ENCODE results near the gene KCNQ1. TPM values are rescaled to one million over a fixed set of nuclear protein-coding genes. Genes with fewer than 3 reads are reported as not detected.

The KCNQ1 gene
- total RNA-seq, 1 experiment from 2014 or later: not detected

DNA sequence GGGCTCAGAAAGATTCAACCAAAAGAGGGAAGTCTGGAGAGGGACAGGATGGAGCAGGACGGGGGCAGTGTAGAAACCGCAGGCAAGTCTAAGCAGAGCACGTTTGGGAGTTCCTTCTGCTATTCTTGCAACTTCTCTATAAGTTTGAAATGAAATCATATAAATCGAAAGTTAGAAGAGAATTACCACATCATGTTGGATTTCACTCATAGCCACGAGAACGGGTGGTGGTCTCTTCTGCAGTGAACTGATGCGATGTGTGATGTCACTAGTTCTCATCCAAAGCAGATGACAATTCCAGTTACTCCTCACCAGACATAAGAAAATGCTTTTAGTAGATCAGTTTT, 36.0 kb downstream of the KCNQ1 start:
- Mint-ChIP-seq H3K27ac (ENCODE audit: low read depth, unreplicated experiment) (no peak overlapping the region), H3K4me3 (ENCODE audit: unreplicated experiment) (no peak overlapping the region), H3K4me1 (ENCODE audit: insufficient read depth, unreplicated experiment) (no peaks in the 10 kb centered on the region), H3K27me3 (ENCODE audit: insufficient read depth, unreplicated experiment) (peaks cover 41% of the 10 kb centered on the region), H3K9me3 (ENCODE audit: unreplicated experiment) (peaks cover 19% of the 10 kb centered on the region), H3K36me3 (ENCODE audit: insufficient read depth, unreplicated experiment) (no peaks in the 10 kb centered on the region)
- intact Hi-C loops (cut with micrococcal nuclease): no loop called here
- TF ChIP-seq, protein P1, sequence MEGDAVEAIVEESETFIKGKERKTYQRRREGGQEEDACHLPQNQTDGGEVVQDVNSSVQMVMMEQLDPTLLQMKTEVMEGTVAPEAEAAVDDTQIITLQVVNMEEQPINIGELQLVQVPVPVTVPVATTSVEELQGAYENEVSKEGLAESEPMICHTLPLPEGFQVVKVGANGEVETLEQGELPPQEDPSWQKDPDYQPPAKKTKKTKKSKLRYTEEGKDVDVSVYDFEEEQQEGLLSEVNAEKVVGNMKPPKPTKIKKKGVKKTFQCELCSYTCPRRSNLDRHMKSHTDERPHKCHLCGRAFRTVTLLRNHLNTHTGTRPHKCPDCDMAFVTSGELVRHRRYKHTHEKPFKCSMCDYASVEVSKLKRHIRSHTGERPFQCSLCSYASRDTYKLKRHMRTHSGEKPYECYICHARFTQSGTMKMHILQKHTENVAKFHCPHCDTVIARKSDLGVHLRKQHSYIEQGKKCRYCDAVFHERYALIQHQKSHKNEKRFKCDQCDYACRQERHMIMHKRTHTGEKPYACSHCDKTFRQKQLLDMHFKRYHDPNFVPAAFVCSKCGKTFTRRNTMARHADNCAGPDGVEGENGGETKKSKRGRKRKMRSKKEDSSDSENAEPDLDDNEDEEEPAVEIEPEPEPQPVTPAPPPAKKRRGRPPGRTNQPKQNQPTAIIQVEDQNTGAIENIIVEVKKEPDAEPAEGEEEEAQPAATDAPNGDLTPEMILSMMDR (IDR thresholded peaks at IDR 0.05; ENCODE audit: unreplicated experiment): no peak
- BruUV-seq (replicated peaks): no TSS peak
- ChIA-PET CTCF (interaction anchor here (0.6 kb wide), 1 partner anchor 325 kb away, joined by 3 read pairs; no protein-coding TSS in a partner anchor), POLR2A (interaction anchor here (1.3 kb wide), 1 partner anchor 33 kb away, joined by 3 read pairs; no protein-coding TSS in a partner anchor)
- no peak for DNase-seq (ENCODE audit: unreplicated experiment)

DNA sequence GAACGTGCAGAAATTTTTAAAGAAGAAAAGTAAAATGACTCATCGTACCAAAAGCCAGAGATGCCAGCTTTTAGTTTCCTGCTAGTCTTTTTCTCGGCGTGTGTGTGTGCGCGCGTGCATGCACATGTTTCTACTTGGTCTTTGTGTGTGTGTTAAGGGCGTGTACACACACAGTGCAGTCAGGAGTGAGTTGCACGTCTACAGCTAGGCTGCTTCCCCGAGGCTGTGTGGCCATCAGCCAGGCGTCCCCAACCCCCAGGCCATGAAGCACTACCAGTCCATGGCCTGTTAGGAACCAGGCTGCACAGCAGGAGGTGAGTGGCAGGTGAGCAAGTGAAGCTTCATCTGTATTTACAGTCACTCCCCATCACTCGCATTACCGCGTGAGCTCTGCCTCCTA, 36.4 kb downstream of the KCNQ1 start:
- ChIA-PET CTCF (interaction anchor here (0.6 kb wide), 1 partner anchor 325 kb away, joined by 3 read pairs; no protein-coding TSS in a partner anchor), POLR2A (no interaction called here)
- Mint-ChIP-seq H3K27ac (ENCODE audit: low read depth, unreplicated experiment) (no peak overlapping the region), H3K36me3 (ENCODE audit: insufficient read depth, unreplicated experiment) (no peaks in the 10 kb centered on the region), H3K27me3 (ENCODE audit: insufficient read depth, unreplicated experiment) (peaks cover 37% of the 10 kb centered on the region), H3K4me3 (ENCODE audit: unreplicated experiment) (no peak overlapping the region), H3K4me1 (ENCODE audit: insufficient read depth, unreplicated experiment) (no peaks in the 10 kb centered on the region), H3K9me3 (ENCODE audit: unreplicated experiment) (peaks cover 20% of the 10 kb centered on the region)
- no peak for DNase-seq (ENCODE audit: unreplicated experiment)
- TF ChIP-seq, protein P1 (IDR thresholded peaks at IDR 0.05; ENCODE audit: unreplicated experiment): no peak
- no TSS peak for BruUV-seq (replicated peaks)
- intact Hi-C loops (cut with micrococcal nuclease): no loop called here

DNA sequence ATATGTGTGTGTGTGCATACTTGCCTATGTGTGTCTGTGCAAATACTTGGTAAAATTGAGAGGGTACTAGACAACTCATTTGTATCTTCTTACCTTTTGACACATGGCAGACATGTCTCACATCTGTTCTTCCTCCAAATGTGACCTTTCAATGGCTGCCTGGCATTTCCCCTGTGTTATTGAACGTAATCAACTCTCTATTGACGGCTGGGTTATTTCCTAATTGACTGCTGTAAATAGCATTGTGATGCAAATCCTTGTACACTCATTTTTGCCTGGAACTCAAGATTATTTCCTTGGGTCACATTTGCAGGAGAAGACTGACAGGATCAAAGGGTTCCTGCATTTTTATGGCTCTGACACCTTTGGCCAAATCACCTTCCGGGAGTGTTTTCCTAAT, 37.4 kb downstream of the KCNQ1 start:
- Mint-ChIP-seq H3K4me1 (ENCODE audit: insufficient read depth, unreplicated experiment) (no peaks in the 10 kb centered on the region), H3K27ac (ENCODE audit: low read depth, unreplicated experiment) (no peak overlapping the region), H3K36me3 (ENCODE audit: insufficient read depth, unreplicated experiment) (no peaks in the 10 kb centered on the region), H3K9me3 (ENCODE audit: unreplicated experiment) (peaks cover 20% of the 10 kb centered on the region), H3K4me3 (ENCODE audit: unreplicated experiment) (no peak overlapping the region), H3K27me3 (ENCODE audit: insufficient read depth, unreplicated experiment) (peaks cover 31% of the 10 kb centered on the region)
- no peak for DNase-seq (ENCODE audit: unreplicated experiment)
- no TSS peak for BruUV-seq (replicated peaks)
- CTCF ChIA-PET: no interaction called here
- POLR2A ChIA-PET: no interaction called here
- TF ChIP-seq, protein P1 (IDR thresholded peaks at IDR 0.05; ENCODE audit: unreplicated experiment): no peak
- intact Hi-C loops (cut with micrococcal nuclease): no loop called here

DNA sequence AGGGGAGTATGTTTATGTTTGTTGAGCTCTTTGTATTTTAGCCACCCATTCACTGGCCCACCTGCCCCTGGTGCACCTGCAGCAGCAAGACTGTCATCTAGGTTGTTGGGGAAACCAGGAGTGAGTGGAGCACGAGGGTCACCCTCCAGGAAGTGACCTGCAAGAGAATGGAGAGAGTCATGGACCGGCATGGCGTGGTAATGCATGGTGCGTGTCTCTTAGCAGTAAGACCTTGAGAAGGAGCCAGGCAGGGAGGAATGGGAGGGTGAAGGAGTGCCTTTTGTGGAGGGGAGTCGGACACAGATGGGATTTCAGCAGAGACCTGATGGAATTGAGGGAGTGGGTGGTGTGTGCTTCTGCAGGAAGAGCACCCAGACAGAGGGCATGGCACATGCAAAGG, 37.9 kb downstream of the KCNQ1 start:
- Mint-ChIP-seq H3K4me1 (ENCODE audit: insufficient read depth, unreplicated experiment) (no peaks in the 10 kb centered on the region), H3K36me3 (ENCODE audit: insufficient read depth, unreplicated experiment) (no peaks in the 10 kb centered on the region), H3K27me3 (ENCODE audit: insufficient read depth, unreplicated experiment) (peaks cover 31% of the 10 kb centered on the region), H3K4me3 (ENCODE audit: unreplicated experiment) (no peak overlapping the region), H3K9me3 (ENCODE audit: unreplicated experiment) (peaks cover 20% of the 10 kb centered on the region), H3K27ac (ENCODE audit: low read depth, unreplicated experiment) (no peak overlapping the region)
- POLR2A ChIA-PET: no interaction called here
- intact Hi-C loops (cut with micrococcal nuclease): no loop called here
- CTCF ChIA-PET: no interaction called here
- TF ChIP-seq, protein P1 (IDR thresholded peaks at IDR 0.05; ENCODE audit: unreplicated experiment): no peak
- DNase-seq (ENCODE audit: unreplicated experiment): no peak
- BruUV-seq (replicated peaks): no TSS peak

All from MCF 10A (cell line).